ENCODE results near the gene CRTC1. TPM values are rescaled to one million over a fixed set of nuclear protein-coding genes. Genes with fewer than 3 reads are reported as not detected.

The CRTC1 gene, protein sequence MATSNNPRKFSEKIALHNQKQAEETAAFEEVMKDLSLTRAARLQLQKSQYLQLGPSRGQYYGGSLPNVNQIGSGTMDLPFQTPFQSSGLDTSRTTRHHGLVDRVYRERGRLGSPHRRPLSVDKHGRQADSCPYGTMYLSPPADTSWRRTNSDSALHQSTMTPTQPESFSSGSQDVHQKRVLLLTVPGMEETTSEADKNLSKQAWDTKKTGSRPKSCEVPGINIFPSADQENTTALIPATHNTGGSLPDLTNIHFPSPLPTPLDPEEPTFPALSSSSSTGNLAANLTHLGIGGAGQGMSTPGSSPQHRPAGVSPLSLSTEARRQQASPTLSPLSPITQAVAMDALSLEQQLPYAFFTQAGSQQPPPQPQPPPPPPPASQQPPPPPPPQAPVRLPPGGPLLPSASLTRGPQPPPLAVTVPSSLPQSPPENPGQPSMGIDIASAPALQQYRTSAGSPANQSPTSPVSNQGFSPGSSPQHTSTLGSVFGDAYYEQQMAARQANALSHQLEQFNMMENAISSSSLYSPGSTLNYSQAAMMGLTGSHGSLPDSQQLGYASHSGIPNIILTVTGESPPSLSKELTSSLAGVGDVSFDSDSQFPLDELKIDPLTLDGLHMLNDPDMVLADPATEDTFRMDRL
- 8.8 TPM for total RNA-seq
- long read RNA-seq, partial matches to known transcripts = 8 of 13 reads
- long read RNA-seq, other reads (novel, unspliced or antisense) = 5 of 13 reads

DNA sequence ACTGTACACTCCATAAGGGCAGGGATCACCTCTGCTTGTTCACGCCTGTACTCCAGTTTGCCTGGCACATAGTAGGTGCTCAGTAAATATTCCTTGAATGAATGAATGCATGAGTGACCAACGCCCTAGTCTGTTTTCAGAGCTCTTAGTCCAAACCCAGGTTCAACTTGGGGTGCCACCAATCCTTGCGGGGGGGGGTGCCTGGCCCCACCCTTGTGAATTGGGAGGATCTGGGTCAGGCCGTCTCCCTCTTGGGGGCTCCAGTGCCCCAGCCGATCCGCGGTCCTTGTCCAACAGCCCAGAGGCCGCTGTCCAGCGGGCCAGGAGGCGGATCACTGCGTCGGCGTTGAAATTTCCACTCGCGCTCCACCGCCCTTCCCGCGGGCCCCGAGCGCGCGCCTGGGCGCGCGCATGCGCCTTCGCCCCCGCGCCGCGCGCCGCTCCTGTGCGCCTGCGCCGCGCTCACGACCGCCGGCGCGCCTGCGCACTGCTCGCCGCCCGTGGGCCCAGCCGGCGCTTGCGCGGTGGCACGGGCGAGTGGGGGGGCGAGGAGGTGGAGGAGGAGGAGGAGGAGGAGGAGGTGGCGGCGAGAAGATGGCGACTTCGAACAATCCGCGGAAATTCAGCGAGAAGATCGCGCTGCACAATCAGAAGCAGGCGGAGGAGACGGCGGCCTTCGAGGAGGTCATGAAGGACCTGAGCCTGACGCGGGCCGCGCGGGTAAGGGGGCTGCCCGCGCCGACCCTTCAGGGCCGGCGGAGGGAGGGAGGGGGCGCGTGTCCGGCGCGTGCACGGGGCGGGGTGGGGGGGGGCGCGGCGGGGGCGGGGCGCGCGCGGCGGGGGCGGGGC is at the start of gene CRTC1:
TSS of gene CRTC1 (plus strand) at position 572 of the 849 bp plus-strand sequence. CDS start at position 595, 23 bp downstream.
- peak; percentile 95 for DNase-seq (ENCODE audit: low spot score)
- intact Hi-C loops (cut with DNase I) = loop anchor here (5.0 kb wide), 1 partner anchor 149 kb away; the partner anchor contains the start of gene UPF1

- no peak for DNase-seq (ENCODE audit: low spot score)
- intact Hi-C loops (cut with DNase I) = no loop called here
These were observed 48.7 kb upstream of the CRTC1 start for GRCh38 chr19:18634612-18635297.

GRCh38 chr19:18635831-18636182 is 47.7 kb upstream of the CRTC1 start:
- intact Hi-C loops (cut with DNase I) = no loop called here
- no peak for DNase-seq (ENCODE audit: low spot score)

- peak; percentile 100 for DNase-seq (ENCODE audit: low spot score)
- intact Hi-C loops (cut with DNase I) = no loop called here
These were observed 47.1 kb upstream of the CRTC1 start for GRCh38 chr19:18636183-18636968.

DNA sequence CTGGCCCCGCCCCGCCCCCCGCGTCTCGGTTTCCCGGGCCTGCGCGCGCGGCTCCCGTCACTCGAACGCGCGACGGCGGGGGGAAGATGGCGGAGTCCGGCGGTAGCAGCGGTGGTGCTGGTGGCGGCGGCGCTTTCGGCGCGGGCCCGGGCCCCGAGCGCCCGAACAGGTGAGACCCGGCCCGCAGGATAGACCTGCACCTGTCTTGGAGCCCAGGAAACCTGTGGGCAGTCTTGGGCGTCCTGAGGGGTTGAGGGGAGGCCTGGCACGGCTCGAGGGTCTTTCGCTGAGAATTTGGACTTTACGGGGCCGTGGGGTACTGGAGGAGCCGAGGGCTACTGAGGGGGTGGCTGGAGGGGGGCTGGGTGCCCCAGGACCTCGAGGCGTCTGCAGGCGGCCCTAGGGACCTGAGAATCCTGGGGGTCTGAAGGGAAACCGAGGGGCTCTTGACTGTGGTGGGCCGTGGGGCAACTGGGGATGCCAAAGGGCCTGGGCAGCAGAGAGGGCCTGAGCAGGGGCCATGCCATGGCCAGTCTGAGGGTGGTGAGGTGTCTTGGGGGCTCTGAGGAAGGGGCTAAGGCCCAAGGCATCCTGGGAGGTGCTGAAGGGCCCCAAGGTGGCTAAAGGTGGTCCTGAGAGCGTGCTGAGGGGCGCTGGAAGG is 46.4 kb upstream of the CRTC1 start, which contains the start of gene KLHL26:
TSS of gene KLHL26 (plus strand) at position 60 of the 661 bp plus-strand sequence. CDS start at position 87, 27 bp downstream.
- intact Hi-C loops (cut with DNase I) = no loop called here
- no peak for DNase-seq (ENCODE audit: low spot score)

GRCh38 chr19:18637673-18638630 is 45.5 kb upstream of the CRTC1 start:
- intact Hi-C loops (cut with DNase I) = no loop called here
- DNase-seq (ENCODE audit: low spot score) = no peak

GRCh38 chr19:18639706-18640243 is 43.7 kb upstream of the CRTC1 start:
- intact Hi-C loops (cut with DNase I) = no loop called here
- no peak for DNase-seq (ENCODE audit: low spot score)

DNA sequence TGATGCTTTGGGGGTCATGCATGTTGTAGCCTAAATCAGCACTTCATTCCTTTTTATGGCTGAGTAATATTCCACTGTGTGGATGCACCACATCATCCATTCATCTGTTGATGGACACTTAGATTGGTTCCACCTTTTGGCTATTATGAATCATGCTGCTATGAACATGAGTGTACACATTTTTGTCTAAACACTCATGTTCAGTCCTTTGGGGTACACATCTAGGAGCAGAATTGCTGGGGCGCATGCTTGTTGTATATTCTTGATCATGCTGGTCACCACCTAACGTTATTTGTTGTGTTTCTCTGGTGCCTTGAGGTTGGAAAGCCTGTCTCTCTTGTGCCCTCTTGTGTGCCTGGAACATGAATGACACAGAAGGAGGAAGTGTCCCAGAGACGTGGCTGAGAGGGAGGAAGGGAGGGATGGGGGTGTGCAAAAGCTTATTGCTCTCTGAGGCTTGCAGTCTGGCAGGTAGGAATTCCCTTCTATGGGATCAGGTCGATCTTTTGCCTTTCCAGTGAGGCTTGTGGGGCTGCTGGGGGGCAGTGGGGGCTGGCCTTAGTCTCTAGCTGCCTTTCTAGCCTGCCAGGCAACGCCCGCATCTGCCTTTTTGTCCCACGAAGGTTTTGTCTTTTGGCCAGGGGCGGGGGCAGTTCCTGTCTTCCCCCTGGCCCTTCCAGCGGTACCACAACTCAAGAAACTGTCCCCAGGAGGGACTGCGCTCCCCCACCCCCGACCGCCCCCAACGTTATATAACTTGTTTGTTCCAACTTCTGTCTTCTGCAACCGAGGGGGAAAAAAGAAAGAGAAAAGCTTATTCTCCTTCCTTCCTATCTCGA is 39.1 kb upstream of the CRTC1 start:
- intact Hi-C loops (cut with DNase I) = no loop called here
- DNase-seq (ENCODE audit: low spot score) = no peak

- DNase-seq (ENCODE audit: low spot score) = no peak
- intact Hi-C loops (cut with DNase I) = no loop called here
These were observed 38.4 kb upstream of the CRTC1 start for GRCh38 chr19:18645035-18645511.

GRCh38 chr19:18646535-18647370 is 36.7 kb upstream of the CRTC1 start:
- intact Hi-C loops (cut with DNase I) = no loop called here
- no peak for DNase-seq (ENCODE audit: low spot score)

- DNase-seq (ENCODE audit: low spot score) = no peak
- intact Hi-C loops (cut with DNase I) = no loop called here
These were observed 36.1 kb upstream of the CRTC1 start for GRCh38 chr19:18647371-18647767.

GRCh38 chr19:18647807-18648206 is 35.7 kb upstream of the CRTC1 start:
- DNase-seq (ENCODE audit: low spot score) = no peak
- intact Hi-C loops (cut with DNase I) = no loop called here

DNA sequence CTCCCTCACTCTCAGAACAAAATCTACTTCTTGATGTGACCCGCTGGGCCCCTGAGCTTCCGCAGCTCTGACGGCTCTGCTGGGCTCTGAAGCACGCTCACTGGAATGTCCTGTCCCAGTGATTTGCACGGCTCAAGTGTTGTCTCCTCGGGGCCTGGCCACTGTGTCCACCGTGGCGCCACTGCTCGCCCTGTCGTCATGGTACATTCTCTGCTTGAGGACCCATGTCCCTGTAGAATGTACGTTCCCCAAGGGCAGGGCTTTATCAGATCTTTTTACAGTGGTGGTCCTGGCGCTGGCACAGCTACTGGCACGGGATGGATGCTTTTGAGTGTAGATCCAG is 34.5 kb upstream of the CRTC1 start:
- no peak for DNase-seq (ENCODE audit: low spot score)
- intact Hi-C loops (cut with DNase I) = no loop called here

DNA sequence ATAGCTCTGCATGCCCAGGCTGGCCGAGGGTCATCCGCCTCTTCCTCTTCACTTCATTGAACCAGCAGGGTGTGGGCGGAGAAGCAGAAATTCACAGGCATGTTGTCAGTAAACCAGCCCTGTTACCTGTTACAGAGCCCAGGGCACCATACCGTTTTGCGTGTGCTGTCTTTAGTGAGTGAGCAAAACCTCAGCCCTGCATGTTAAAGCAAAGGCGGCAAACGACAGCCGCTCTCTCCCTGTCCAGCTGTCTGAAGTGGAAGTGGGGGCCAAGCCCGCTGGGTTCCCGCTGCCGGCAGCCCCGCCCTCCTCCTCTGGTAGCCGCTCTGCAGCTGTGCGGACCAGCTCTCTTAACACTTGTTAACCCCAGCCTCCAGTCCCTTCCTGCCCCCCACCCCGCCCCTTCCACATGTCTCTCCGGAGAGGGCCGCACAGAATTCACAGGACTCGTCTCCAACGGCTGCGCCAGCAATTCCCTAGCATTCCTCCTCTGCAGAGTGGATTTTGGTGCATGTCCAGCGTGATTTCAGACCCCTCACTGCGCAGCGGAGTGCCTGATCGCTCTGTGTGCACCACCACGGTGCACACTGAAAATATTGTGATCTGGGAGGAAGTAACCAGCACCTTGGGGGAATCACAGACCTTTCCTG is 34.0 kb upstream of the CRTC1 start:
- no peak for DNase-seq (ENCODE audit: low spot score)
- intact Hi-C loops (cut with DNase I) = loop anchor here (10.0 kb wide), 1 partner anchor 185 kb away; no protein-coding TSS in a partner anchor
